Trophoblast cell (in vitro differentiated cells and primary cell): ENCODE measurements around the gene CRYAA.

Experiments used
- DNase-seq, 2 donors: peaks; one replicate each; pipeline ENCODE4 v3.0.0-alpha.2; 2016
- H2AFZ ChIP-seq: 2 replicates; pipeline ENCODE4 v1.6.1; 2013; ENCODE audit warnings: low read length, moderate library complexity, mild to moderate bottlenecking; ENCODE audit not compliant: insufficient read depth, poor library complexity
- H2AK5ac ChIP-seq: 2 replicates; pipeline ENCODE4 v1.6.1; 2013; ENCODE audit warnings: mild to moderate bottlenecking, low read length
- H2BK120ac ChIP-seq: 2 replicates; pipeline ENCODE4 v1.6.1; 2013; ENCODE audit warnings: low read length, mild to moderate bottlenecking, moderate library complexity; ENCODE audit not compliant: insufficient read depth, poor library complexity
- H2BK12ac ChIP-seq: 2 replicates; pipeline ENCODE4 v1.6.1; 2013; ENCODE audit warnings: mild to moderate bottlenecking, low read length, moderate library complexity
- H2BK5ac ChIP-seq: 2 replicates; pipeline ENCODE4 v1.6.1; 2013; ENCODE audit warnings: low read length, low read depth, moderate library complexity, mild to moderate bottlenecking; ENCODE audit not compliant: poor library complexity
- H3K14ac ChIP-seq: 2 replicates; pipeline ENCODE4 v1.6.1; 2013; ENCODE audit warnings: mild to moderate bottlenecking, low read length
- H3K18ac ChIP-seq: 2 replicates; pipeline ENCODE4 v1.6.1; 2013; ENCODE audit warnings: mild to moderate bottlenecking, low read length
- H3K23ac ChIP-seq: 2 replicates; pipeline ENCODE4 v1.6.1; 2013; ENCODE audit warnings: low read length
- H3K27ac ChIP-seq: 2 replicates; pipeline ENCODE4 v1.5.1; 2013; ENCODE audit warnings: low read depth, mild to moderate bottlenecking, inconsistent platforms, low read length, moderate library complexity
- H3K27me3 ChIP-seq: 2 replicates; pipeline ENCODE4 v1.6.1; 2013; ENCODE audit warnings: inconsistent platforms, mild to moderate bottlenecking, low read length, moderate library complexity; ENCODE audit not compliant: insufficient read depth
- H3K36me3 ChIP-seq, 2 experiments: 1 replicate in 1 of 2; 2 replicates in 1 of 2; pipeline ENCODE4 v1.6.1; 2013; ENCODE audit warnings: low read length in 2 of 2, mild to moderate bottlenecking in 2 of 2, moderate library complexity in 1 of 2; ENCODE audit not compliant: insufficient read depth in 2 of 2, control insufficient read depth in 1 of 2
- H3K4ac ChIP-seq: 2 replicates; pipeline ENCODE4 v1.6.1; 2013; ENCODE audit warnings: low read depth, mild to moderate bottlenecking, low read length, moderate library complexity
- H3K4me1 ChIP-seq, 2 experiments: 1 replicate in 1 of 2; 2 replicates in 1 of 2; pipeline ENCODE4 v1.6.1; 2013; ENCODE audit warnings: low read length in 2 of 2, mild to moderate bottlenecking in 2 of 2, moderate library complexity in 1 of 2; ENCODE audit not compliant: insufficient read depth in 2 of 2, control insufficient read depth in 1 of 2
- H3K4me2 ChIP-seq: 2 replicates; pipeline ENCODE4 v1.6.1; 2013; ENCODE audit warnings: inconsistent platforms, mild to moderate bottlenecking, low read length, moderate library complexity
- H3K4me3 ChIP-seq: 2 replicates; pipeline ENCODE4 v1.5.1; 2013; ENCODE audit warnings: mild to moderate bottlenecking, low read depth, low read length, inconsistent platforms
- H3K79me1 ChIP-seq: one replicate; pipeline ENCODE4 v1.6.1; 2013; ENCODE audit warnings: low read length
- H3K79me2 ChIP-seq: 2 replicates; pipeline ENCODE4 v1.6.1; 2013; ENCODE audit warnings: low read length, mild to moderate bottlenecking; ENCODE audit not compliant: control insufficient read depth, insufficient read depth, poor library complexity
- H3K9ac ChIP-seq: 2 replicates; pipeline ENCODE4 v1.6.1; 2013; ENCODE audit warnings: mild to moderate bottlenecking, low read length
- H3K9me3 ChIP-seq: 2 replicates; pipeline ENCODE4 v1.6.1; 2013; ENCODE audit warnings: low read depth, mild to moderate bottlenecking, control low read depth, inconsistent platforms, low read length; ENCODE audit not compliant: insufficient read depth
- H4K12ac ChIP-seq: 2 replicates; pipeline ENCODE4 v1.6.1; 2013; ENCODE audit warnings: low read depth, mild to moderate bottlenecking, low read length, moderate library complexity
- H4K8ac ChIP-seq: 2 replicates; pipeline ENCODE4 v1.6.1; 2013; ENCODE audit warnings: low read depth, mild to moderate bottlenecking, low read length, moderate library complexity
- H4K91ac ChIP-seq: one replicate; pipeline ENCODE4 v1.6.1; 2013; ENCODE audit warnings: low read depth, mild to moderate bottlenecking, low read length, moderate library complexity
- WGBS: extraction: QIAGEN DNeasy Blood & Tissue Kit; methylation state at CpG from one replicate; pipeline ENCODE4 v1.1.7; 2013; ENCODE audit warnings: missing lambda C conversion rate; ENCODE audit not compliant: insufficient read length, insufficient coverage; ENCODE audit errors: extremely low coverage; 5-methylcytosine and 5-hydroxymethylcytosine counted together

The CRYAA gene

GRCh38 chr21:43207043-43207315, 38.2 kb downstream of the CRYAA start:
- H3K4ac ChIP-seq = no peak overlapping the region
- H3K79me1 ChIP-seq = no peaks in the 10 kb centered on the region
- H3K27me3 ChIP-seq = no peaks in the 10 kb centered on the region
- no peak overlapping the region for H3K4me3 ChIP-seq
- no peak overlapping the region for H2BK5ac ChIP-seq
- H3K79me2 ChIP-seq = no peaks in the 10 kb centered on the region
- H2AK5ac ChIP-seq = no peak overlapping the region
- H3K9me3 ChIP-seq = peaks cover 9% of the 10 kb centered on the region
- no peak overlapping the region for H4K91ac ChIP-seq
- no peak overlapping the region for H3K18ac ChIP-seq
- H3K4me2 ChIP-seq = no peak overlapping the region
- DNase-seq = no peak
- H2AFZ ChIP-seq = no peak overlapping the region
- no peak overlapping the region for H2BK120ac ChIP-seq
- H3K36me3 ChIP-seq = no peaks in the 10 kb centered on the region
- H3K27ac ChIP-seq = no peak overlapping the region
- H3K9ac ChIP-seq = no peak overlapping the region
- H3K14ac ChIP-seq = no peak overlapping the region
- no peak overlapping the region for H3K23ac ChIP-seq
- no peaks in the 10 kb centered on the region for H3K4me1 ChIP-seq
- H4K12ac ChIP-seq = no peak overlapping the region
- H2BK12ac ChIP-seq = no peak overlapping the region
- no CpG with 5 or more reads among the region's 6 CpGs for WGBS
- H4K8ac ChIP-seq = no peak overlapping the region

- no peak overlapping the region for H3K14ac ChIP-seq
- no peak overlapping the region for H3K4me3 ChIP-seq
- no peak overlapping the region for H3K27ac ChIP-seq
- H3K23ac ChIP-seq = no peak overlapping the region
- no peaks in the 10 kb centered on the region for H3K27me3 ChIP-seq
- H3K4me2 ChIP-seq = no peak overlapping the region
- H2AFZ ChIP-seq = no peak overlapping the region
- no peak for DNase-seq
- H3K4ac ChIP-seq = no peak overlapping the region
- no peak overlapping the region for H3K18ac ChIP-seq
- no peak overlapping the region for H2BK120ac ChIP-seq
- H3K9ac ChIP-seq = no peak overlapping the region
- H3K4me1 ChIP-seq = no peaks in the 10 kb centered on the region
- H2BK12ac ChIP-seq = no peak overlapping the region
- no peaks in the 10 kb centered on the region for H3K79me1 ChIP-seq
- H4K8ac ChIP-seq = no peak overlapping the region
- no peak overlapping the region for H2AK5ac ChIP-seq
- H4K12ac ChIP-seq = no peak overlapping the region
- H3K9me3 ChIP-seq = peaks cover 10% of the 10 kb centered on the region
- H3K36me3 ChIP-seq = no peaks in the 10 kb centered on the region
- WGBS = no CpG with 5 or more reads among the region's 6 CpGs
- H3K79me2 ChIP-seq = no peaks in the 10 kb centered on the region
- no peak overlapping the region for H4K91ac ChIP-seq
- H2BK5ac ChIP-seq = no peak overlapping the region
These were observed 39.1 kb downstream of the CRYAA start for GRCh38 chr21:43207868-43208267.

DNA sequence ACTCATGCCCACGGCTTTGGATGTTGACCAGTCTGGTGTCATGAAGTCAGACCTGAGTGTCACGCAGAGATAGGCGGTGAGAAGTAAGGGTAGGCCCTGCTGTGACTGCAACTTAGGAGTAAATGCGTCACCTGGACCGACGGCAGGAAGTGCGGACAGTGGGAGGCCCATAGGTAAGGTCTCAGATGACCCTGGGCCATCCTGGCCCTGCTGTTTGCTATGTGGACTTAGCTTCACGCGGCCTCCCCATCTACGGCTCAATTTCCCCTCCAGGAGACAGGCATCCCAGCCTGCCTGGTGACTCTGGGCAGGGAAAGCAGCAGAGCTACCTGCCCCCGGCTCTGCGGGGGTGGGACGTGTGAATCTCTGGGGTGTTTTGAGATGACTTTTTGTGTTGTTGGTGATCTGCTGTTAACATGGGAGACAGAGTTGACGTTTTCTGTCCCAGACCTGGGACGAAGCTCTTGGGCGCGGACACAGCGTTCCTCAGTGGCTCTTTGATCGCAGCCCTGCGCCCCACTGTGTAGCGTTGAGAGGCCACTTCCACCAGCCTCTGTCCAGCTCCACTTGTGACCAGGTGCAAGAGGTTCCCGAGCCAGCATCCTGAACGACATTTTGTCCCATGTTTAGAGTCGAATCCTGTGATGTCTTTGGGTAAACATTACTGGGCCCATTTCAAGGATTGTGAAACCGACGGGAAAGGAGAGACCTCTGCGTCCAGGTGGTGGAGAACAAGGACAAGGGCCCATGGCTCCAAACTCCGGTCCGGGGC, 39.9 kb downstream of the CRYAA start:
- no peak overlapping the region for H3K4me3 ChIP-seq
- H3K36me3 ChIP-seq = no peaks in the 10 kb centered on the region
- no peak overlapping the region for H3K4me2 ChIP-seq
- peak overlapping the region; percentile 29 for H3K23ac ChIP-seq
- H3K9me3 ChIP-seq = peaks cover 8% of the 10 kb centered on the region
- H2BK5ac ChIP-seq = no peak overlapping the region
- no peak overlapping the region for H2AFZ ChIP-seq
- H3K14ac ChIP-seq = no peak overlapping the region
- H2BK120ac ChIP-seq = no peak overlapping the region
- H4K91ac ChIP-seq = no peak overlapping the region
- no peak overlapping the region for H4K12ac ChIP-seq
- no peaks in the 10 kb centered on the region for H3K4me1 ChIP-seq
- H3K18ac ChIP-seq = no peak overlapping the region
- no peak overlapping the region for H4K8ac ChIP-seq
- no peak for DNase-seq
- no peak overlapping the region for H3K4ac ChIP-seq
- no peaks in the 10 kb centered on the region for H3K27me3 ChIP-seq
- no peak overlapping the region for H3K9ac ChIP-seq
- WGBS = no CpG with 5 or more reads among the region's 29 CpGs
- no peaks in the 10 kb centered on the region for H3K79me2 ChIP-seq
- no peak overlapping the region for H2BK12ac ChIP-seq
- no peak overlapping the region for H2AK5ac ChIP-seq
- no peaks in the 10 kb centered on the region for H3K79me1 ChIP-seq
- no peak overlapping the region for H3K27ac ChIP-seq

DNA sequence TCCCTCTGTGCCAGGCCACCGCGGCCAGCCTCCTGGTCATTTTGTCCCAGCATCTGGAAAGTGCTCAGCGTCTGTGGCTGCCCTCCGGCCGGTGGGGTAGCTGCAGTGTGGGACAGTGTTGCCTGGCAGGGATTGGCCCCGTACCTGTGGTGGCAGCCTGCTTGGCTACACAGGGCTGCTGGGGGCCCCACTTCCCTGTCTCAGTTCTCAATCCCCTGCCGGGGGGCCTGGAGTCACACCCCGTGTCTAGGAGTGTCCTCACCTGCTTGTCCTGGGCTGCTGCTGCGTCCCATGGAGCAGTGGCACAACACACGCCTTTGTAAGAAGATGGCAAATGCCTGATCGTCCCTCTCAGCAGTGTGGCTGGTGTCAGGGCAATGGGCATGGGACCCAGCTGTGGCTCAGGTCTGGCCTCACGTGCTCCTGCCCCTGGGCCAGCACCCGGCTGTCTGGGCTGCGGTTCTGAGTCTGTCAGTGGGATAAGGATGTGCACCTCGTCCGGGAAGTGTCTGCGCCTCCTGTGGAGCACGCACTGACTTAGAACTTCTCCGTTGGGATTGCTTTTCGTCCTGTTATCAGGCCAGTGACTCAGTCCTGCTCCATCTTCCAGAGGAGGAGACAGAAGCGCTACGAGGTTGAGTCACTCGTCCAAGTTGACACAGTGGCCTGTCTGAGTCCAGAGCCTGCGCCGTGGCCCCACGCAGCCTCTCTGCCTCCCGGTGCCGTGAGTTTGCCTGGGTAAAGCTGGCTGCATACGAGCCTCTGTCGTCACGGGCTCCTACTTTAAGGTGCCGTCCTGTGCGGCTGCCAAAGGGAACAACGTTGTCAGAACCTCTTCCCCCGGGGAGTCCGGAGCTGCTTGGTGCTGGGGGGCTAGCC, 41.0 kb downstream of the CRYAA start:
- no peaks in the 10 kb centered on the region for H3K79me2 ChIP-seq
- no peak overlapping the region for H3K4ac ChIP-seq
- H3K23ac ChIP-seq = no peak overlapping the region
- no peak overlapping the region for H2AK5ac ChIP-seq
- H3K9me3 ChIP-seq = peaks cover 8% of the 10 kb centered on the region
- no peak overlapping the region for H3K27ac ChIP-seq
- H2AFZ ChIP-seq = no peak overlapping the region
- DNase-seq = peak in 1 of 2 donors; percentile 15
- no peak overlapping the region for H3K14ac ChIP-seq
- no peak overlapping the region for H3K18ac ChIP-seq
- H4K91ac ChIP-seq = no peak overlapping the region
- H2BK120ac ChIP-seq = no peak overlapping the region
- H4K12ac ChIP-seq = no peak overlapping the region
- no peaks in the 10 kb centered on the region for H3K36me3 ChIP-seq
- H3K4me3 ChIP-seq = no peak overlapping the region
- H3K9ac ChIP-seq = no peak overlapping the region
- H3K4me2 ChIP-seq = no peak overlapping the region
- no peak overlapping the region for H4K8ac ChIP-seq
- H3K4me1 ChIP-seq = no peaks in the 10 kb centered on the region
- no peak overlapping the region for H2BK5ac ChIP-seq
- no peak overlapping the region for H2BK12ac ChIP-seq
- H3K27me3 ChIP-seq = no peaks in the 10 kb centered on the region
- WGBS = no CpG with 5 or more reads among the region's 36 CpGs
- H3K79me1 ChIP-seq = no peaks in the 10 kb centered on the region
